Keratinocyte (primary cell): ENCODE measurements around the gene KRT8.

Experiments
- CTCF ChIP-seq, 3 experiments: IDR thresholded peaks in 1 of 3; conservative IDR thresholded peaks in 1 of 3; optimal IDR thresholded peaks in 1 of 3; 2 replicates in 2 of 3; 3 replicates in 1 of 3; pipeline versions ENCODE3 to v1.5.1; 2011; ENCODE audit warnings: low read length in 3 of 3, mild to moderate bottlenecking in 3 of 3, moderate library complexity in 2 of 3, control low read depth in 1 of 3, inconsistent platforms in 1 of 3; ENCODE audit not compliant: insufficient read depth in 2 of 3; ENCODE audit errors: extremely low read depth in 1 of 3
- EZH2 ChIP-seq: IDR thresholded peaks from one replicate; pipeline ENCODE4 v1.6.1; 2012; ENCODE audit warnings: inconsistent platforms, mild to moderate bottlenecking, low read length, moderate library complexity

GRCh38 chr12:52949413-52950331 lies 44.8 kb upstream of the KRT8 start:
- TF ChIP-seq CTCF (optimal IDR thresholded peaks at IDR 0.05 in 1 of 3, IDR thresholded peaks at IDR 0.05 in 1 of 3, conservative IDR thresholded peaks at IDR 0.05 in 1 of 3; ENCODE audit: extremely low read depth in 1 of 3, insufficient read depth in 2 of 3, low read length in 3 of 3) (no peak), EZH2 (no peak)
